HG03354 (cell line): ENCODE data around the gene MKNK1.

Experiments used
- ATAC-seq: cut with Tn5 transposase; IDR thresholded peaks from one replicate; pipeline ENCODE4 v1.9.1; 2021; ENCODE audit warnings: mild to moderate bottlenecking; ENCODE audit not compliant: unreplicated experiment, poor library complexity, severe bottlenecking

Gene MKNK1

DNA sequence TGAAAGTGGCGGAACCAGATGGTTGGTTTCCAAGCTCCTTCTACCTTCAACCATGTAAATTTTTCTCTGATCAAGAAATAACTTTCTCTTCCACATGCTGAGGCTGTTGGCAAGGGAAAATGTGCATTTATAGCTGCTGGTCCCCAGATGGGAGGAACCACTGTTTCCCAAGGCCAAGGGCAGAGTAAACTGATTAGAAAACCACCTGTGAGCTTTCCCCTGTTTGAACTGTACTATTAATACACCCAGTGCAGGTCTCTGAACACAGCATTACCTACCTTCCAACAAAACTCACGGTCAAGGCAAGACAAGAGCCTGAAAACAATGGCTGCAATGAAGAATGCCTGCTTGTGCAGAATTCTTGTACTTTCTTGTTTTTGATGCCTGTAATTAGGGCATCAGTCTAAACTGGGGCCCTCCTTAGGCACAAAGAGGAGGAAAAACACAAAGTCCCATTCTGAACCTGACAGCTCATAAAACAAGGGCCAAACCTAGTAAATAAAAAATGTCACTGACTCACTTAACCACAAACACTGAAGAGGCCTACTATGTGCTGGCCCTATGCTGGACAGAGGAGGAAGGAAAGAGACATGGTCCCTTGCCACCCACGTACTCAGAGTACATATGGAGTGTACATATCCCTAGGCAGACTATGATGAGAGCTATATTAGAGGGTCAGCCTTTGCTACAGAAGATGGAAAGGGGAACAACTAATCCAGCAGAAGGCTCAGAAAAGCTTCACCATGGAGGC lies 2.6 kb downstream of the MKNK1 start:
- no peak for ATAC-seq

DNA sequence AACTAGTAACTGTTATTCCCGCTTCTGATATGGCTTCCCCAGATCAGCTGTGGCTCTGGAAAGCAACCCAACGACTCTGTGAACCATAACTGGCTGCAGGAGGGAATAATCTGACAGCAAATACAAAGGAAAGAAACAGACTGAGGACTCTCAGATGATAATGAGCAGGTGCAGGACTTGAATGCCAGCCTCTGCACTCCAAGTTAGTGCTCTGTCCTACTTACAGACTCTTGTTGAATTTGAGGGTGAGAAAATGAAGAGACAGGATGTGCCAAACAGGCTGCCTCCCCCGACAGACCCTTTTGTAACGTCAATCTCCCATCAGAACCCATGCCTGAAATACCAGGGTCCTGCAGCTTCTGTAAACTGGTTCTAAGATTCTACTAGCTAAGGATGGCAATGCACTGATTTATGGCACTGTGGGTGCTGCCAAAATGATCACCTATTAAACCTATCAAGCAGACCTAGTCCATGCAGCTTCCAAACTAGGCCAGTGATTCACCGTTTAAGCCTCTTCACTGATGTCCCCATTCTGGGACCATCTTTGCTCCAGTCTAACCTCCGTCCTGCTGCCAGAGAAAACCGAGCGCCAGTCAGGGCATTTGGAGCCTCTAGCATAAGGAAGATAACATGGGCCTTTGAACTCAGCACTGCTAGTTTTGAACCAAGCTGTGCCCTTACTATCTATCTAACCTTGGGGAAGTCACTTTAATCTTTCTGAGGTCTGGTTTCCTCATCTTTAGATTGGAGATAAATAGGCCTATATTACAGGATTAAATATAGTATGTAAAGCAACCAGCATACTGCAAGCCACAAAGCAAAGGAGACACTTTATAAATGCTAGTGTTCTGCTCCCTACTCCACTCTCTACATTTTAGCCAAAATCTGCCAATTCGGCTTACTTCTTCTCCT lies 4.8 kb downstream of the MKNK1 start:
- no peak for ATAC-seq

DNA sequence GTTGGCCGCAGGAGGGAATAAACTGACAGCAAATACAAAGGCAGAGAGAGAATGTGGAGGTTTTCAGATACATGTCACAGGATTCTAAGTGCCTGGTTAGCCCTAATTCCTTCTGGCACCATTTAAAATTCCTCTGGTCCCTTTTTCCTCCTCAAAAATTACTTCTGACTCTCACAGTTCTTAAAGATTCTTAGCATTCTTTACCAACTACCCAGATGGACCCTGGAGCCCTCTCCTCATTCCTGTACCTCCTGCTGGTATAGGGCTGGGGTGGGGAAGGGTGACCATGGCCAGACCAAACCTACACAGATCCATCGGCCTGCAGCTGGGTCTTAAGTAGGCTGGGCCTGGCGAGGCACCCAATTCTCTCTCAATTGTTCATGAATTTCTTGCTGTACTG lies 7.2 kb downstream of the MKNK1 start:
- ATAC-seq = no peak

DNA sequence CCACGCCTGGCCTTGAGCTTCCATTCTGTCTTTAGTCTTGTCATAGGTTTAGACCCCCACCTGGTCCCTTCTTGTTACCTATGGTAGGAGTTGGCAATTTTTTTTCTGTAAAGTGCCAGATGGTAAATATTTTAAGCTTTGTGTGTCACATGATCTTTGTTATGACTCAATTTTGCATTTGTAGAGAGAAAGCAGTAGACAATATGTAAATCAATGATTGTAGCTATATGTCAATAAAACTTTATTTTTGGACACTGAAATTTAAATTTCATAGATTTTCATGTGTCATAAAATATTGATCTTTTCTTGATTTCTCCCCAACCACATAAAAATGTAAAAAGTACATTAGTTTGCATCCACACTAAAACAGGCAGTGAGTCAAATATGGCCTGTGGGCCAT lies 8.0 kb downstream of the MKNK1 start:
- ATAC-seq = no peak

DNA sequence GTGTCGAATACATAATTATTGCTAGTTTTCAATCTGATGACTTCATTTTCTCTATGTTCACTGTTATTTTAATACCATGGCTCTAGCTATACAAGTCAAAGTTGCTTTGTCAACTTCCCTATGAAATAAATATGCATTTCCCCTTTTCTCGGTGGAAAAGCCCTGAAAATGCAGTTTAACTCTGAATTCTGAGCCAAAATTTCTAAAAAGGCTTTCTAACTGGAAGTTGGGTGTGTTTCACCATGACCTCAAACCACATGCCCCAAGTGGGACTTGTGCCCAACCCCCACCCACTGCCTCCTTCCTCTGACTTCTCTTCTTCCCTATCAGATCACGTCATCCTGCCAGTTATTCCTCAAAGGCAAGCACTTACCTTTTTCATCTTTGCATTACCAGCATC lies 8.9 kb downstream of the MKNK1 start:
- no peak for ATAC-seq

DNA sequence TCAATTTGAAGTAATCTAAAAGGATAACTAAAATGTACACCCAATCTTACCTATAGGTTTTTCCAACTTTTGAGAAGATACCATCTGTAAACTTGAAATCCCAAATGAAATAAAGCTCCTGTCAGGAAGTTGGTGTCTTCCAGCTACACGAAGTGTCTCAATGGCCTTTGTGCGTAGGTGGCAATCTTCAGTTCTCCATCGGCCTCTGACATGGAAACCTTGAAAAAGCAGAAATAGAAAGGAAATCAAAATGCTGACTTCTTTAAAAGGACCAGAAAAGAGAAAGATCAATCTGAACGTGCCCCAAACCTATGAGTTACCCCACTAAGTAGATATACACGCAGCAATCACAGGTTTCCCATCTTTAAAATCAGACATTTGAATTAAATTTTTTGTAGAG lies 10.0 kb downstream of the MKNK1 start:
- no peak for ATAC-seq

DNA sequence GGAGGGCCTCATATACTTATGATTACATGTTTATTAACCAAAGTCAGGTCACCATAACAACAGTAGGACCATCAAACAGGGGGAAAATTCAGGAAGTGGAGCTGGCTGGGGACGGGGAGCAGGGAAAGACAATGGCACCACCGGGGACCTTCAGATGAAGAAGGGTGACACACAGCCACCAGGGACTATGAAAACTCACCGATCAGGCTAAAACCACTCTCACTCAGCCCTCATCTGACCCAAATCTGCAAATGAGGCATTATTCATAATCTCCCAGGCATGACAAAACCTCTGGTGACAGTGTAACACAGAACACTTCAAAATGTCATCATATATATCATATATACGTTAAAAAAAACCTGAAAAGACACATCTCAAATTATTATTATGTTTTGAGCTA lies 11.2 kb downstream of the MKNK1 start:
- ATAC-seq = no peak

DNA sequence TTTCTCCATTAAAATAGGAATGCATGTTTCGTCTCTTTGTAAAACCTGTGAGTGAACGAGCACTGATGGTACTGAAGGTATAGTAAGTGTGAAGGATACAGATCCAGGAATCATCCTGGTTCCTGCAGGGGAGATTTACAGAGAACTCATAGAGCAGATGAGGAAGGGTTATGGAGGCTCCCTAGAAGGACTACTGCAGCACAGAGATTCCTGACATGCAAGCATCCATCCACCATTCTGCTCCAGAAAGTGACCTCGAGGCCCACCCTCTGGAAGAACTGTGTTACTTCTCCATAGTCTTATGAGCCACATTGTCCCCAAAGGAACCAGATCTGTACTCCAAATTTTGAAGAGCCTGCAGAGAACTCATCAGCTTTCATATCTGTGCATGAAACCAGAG lies 14.5 kb downstream of the MKNK1 start:
- no peak for ATAC-seq

DNA sequence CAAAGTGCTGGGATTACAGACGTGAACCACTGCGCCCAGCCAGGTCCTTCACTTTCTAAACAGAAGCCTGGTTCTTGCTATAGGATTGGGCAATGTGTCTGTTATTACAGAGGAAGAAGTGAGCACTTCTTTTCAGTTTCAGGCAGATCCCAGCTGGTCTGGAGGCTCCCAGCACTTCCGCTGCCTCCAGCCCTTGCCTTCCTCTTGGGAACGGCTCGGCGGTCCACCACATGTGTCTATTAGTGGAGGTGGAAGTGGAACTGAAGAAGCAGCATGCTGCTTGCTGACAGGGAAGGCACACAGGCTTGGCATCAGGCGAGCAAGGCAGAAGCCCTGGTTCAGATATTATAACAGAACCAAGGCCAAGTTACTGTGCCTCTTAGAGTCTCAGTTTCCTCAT lies 17.0 kb downstream of the MKNK1 start:
- no peak for ATAC-seq

DNA sequence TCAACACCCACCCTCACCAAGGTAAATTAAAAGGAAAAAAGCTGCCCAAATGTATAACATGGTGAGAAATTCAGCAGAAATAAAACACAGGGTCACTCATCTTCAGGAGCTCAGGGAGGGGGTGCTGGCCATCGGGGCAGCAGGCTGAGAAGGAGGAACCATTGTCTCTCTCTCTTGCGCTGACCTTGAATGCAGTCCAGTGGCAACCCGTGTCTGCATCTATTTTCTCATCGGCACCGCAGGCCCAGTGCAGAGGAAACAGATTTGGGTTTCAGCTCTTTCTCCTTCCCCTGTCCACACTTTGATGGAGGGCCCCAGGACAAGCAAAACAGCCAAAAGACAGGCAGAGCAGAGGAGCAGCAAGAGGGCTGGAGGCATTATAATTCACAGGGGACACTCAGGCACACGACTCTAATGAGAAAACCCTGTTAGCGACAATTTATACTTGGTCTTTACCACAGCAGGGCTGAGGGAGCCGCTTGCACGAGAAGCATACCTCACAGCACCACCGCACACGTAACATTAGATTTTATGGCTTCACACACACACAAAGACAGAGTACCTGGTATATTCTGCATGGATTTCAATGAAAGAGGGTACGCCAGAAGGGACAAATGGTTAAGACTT lies 18.6 kb downstream of the MKNK1 start:
- no peak for ATAC-seq

DNA sequence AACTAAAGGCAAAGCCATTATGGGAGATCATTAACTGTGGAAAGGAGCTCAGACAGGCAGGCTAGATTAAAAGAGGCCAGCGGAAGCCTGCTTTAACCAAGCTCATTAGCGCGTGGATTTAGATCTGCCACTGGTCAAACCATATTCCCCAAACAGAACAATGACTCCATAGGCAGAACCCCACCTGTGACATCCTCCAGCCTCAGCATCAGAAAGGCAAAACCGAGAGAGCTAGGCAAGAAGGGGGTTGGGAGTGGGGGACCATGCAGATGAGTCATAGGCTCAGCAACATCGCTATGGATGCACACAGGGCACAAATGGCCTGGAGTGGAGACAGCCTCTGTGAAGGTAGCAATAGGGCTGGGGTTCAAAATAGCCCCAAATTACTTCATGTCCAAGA lies 20.6 kb downstream of the MKNK1 start:
- ATAC-seq = no peak

DNA sequence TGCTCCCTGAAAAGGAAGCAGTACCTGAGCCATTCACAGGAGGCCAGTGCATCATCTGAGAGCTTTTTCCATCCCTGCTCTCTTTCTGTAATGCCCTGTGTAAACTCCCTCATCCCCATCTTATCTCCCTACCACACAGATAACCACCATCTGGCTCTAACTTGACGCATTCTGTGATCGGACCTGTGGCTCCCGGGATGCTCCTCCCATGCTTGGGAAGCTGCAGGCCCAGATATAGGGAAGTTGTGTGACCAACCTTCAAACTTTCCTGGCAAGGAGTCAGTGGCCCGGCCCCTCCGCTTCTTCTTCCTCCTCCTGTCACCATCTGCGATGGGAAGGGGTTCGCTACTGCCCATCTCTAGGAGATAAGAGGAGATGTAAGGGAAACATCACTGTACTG lies 21.1 kb downstream of the MKNK1 start:
- ATAC-seq = no peak

DNA sequence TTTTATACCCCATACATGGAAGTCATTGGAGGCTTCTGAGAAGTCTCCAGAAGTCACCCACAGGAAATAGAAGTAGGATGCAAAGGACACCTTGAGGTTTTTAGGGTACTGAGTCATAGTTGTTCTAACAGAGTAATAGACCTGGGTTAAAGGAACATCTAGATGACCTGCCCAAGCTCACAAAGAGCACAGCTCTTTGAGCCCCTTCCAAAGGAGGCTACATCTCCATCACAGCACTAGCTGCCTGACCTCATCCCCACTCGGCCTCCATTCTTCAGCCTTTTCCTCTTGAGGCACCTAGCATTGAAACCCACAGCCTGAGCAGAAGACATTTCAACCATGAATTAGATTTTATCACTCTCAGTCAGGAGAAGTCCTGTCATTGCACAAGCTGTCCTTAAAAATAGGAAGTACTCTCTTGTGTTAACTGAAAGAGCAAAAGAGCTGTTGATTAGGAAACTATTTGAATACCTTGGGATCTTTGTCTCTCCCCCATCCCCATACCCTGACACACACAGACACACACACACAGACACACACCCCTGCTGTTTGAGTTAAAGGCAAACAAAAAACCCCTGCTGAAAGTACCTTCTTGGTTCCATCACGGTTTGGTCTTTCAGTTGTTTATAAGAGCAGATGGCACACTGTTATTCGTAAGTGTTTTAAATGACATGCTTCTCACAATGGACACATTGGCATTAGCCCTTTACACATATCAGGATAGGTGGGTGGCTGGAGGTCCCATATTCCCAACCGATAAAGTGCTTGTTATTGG lies 22.2 kb downstream of the MKNK1 start:
- ATAC-seq = no peak

DNA sequence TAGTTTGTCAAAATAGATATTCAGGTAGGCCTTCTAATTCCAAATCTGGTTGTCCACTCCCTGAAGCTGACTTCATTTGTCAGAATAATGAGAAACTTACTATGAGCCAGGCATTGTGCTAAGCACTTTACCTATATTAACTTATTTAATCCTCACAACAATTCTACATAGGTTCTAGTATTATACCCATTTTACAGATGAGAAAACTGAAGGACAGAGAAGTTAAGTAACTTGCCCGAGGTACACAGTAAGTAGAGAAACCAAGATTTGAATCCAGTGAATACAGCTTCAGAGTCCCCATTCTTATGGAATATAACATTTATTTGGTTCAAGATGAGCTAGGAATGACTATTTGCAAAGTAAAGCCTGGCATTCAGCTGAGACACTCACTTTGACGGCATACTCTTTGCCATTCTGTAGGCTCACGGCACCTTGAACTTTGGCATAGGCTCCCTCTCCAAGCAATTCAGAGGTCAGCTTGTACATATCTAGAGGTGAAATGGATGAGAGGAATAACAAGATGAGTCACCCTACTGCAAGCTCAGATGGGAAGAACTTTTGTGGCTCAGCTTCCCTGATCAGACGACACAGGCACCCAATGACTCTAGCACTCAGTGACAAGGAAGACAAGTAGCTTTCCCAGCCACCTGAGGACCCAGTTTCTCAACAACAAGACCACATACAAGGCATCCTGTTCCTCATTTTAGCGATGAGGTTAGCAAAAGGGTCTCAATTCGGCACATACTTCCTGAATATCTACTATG lies 23.7 kb downstream of the MKNK1 start:
- no peak for ATAC-seq

DNA sequence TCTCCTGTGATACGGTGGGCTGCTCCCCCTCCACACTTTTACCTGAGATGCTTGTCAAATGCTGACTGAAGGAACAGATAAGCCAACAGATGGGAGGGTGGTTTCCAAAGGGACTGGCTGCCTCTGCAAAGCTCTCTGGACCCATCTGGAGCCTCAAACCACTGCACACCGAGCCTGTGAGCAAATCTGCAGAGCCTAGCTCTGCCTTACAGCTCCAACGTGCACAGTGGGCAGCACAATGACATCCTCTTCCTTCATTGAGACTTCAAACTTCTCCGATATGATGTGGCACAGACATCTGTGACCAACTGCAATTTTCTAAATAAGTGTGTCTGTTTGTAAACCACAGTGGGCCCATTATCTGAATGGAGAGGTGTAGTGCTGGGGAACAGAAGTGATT lies 26.4 kb downstream of the MKNK1 start:
- ATAC-seq = no peak

DNA sequence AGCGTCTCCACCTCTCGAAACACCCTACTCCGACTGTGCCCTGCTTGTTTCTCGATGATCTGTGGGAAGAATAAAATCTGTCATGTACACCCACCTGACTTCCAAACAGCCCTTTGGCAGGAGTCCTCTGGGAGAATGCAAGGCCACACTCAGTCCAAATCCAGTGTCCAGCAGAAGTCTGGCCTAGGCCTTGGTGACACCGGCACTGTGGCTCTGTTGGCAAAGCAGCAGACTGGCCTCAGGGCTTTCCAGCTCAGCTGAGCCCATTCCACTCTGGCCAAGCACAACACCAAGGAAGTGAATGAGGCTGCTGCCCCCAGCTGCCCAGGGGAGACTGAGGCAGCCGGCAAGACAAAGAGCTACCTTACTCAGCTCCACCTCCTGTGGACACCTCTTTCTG lies 27.5 kb downstream of the MKNK1 start:
- ATAC-seq = no peak

DNA sequence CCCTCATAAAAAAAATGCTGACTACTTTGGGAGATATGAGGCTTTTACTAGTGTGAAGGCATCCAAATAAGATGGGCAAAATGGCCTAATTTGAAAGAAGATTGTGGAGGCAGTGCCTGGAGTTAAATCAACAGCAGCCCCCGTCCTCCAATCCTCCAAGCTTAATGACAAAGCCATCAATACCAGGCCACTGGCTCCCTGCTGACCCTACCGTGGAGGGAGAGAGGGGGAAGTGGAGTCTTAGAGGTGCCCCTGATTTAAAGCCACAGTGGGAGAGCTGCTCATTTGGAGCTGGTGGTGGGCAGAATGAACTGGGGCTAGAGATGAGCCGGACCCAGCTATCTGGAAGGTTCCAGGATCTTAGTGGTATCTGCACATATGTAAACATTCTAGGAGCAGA lies 28.3 kb downstream of the MKNK1 start:
- no peak for ATAC-seq

DNA sequence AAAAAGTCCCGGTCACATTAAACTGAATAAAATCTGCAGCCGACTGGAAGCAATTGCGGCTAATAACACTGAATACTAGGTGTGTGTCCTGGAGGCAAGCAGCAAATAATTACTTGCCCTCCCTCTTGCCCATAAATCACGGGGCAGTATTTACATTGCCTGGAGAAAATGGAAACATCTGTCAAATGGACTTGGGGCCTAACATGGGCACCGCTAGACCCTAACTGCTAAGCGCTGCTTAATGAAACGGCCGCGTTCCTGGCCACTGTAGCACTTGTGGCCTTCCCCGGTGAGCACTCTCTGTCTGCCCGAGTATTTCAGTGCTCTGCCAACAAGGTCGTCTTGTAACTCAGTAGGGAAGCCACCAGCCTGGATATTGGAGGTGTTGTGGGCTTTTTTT lies 28.8 kb downstream of the MKNK1 start:
- no peak for ATAC-seq

DNA sequence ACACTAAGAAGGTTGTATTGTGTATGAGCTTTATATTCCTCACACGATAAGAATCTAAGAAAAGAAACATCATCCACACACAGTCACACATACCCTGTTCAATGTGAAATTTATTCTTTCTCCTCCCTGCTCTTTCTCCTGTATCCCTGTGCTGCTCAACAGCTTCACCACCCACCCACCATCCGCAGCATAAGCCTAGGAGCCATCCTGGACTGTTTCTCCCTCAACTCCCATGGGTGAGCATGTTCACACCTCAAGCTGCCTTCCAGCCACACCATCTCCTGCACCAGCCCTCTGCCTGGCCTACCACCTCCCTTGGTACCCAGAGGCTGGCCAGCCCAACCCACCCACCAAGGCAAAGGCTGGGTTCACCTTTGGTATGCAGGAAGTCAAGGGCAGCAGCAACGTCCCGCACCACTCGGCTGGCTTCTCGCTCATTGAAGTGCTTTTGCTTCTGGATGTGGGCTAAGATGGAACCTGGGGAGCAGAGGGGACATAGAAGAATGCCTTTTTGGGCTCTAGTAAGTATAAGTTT lies 32.3 kb downstream of the MKNK1 start:
- ATAC-seq = no peak
